ENCODE results near the gene ANXA3. TPM values are rescaled to one million over a fixed set of nuclear protein-coding genes. Genes with fewer than 3 reads are reported as not detected.
A peak's percentile ranks its signal among the peaks of the same experiment; 100 is the strongest.
"Not testable (repeated sequence)": the region's sequence is repeated elsewhere in the genome, so short reads cannot be mapped to it uniquely, and the experiment has no call there.

Gene ANXA3
- 10 to 100 TPM; 41.3 to 70.0 TPM for total RNA-seq
- polyA plus RNA-seq (ENCODE audit: insufficient read length in 2 of 2): 10 to 100 TPM; 15.4 to 18.4 TPM
- long read RNA-seq, donor 1, transcript ANXA3-201 (13 exons, 1,657 nt): major isoform, 13 of 17 reads
- long read RNA-seq, donor 1, partial matches to known transcripts: 0 of 17 reads
- long read RNA-seq, donor 1, other reads (novel, unspliced or antisense): 0 of 17 reads
- long read RNA-seq, donor 2: 0 reads
- long read RNA-seq, donor 3, transcript ANXA3-201 (13 exons, 1,657 nt): major isoform, 8 of 8 reads
- long read RNA-seq, donor 3, partial matches to known transcripts: 0 of 8 reads
- long read RNA-seq, donor 3, other reads (novel, unspliced or antisense): 0 of 8 reads
- long read RNA-seq, donor 4, transcript ANXA3-201 (13 exons, 1,657 nt): major isoform, 44 of 55 reads
- long read RNA-seq, donor 4, transcript ANXA3-204 (4 exons, 832 nt): minor isoform, 6 of 55 reads
- long read RNA-seq, donor 4, transcript ANXA3-203 (2 exons, 2,932 nt): minor isoform, 5 of 55 reads
- long read RNA-seq, donor 4, partial matches to known transcripts: 0 of 55 reads
- long read RNA-seq, donor 4, other reads (novel, unspliced or antisense): 0 of 55 reads

- H3K27ac ChIP-seq (ENCODE audit: low read depth, low read length): no peak within 1 kb of the TSS
- DNase-seq (ENCODE audit: low read depth in 4 of 6, low spot score in 6 of 6): peak in 2 of 6 donors; percentile 32 to 35
Measured at GRCh38 chr4:78551420-78552351, at the start of gene ANXA3. Gene ANXA3 (plus strand): TSS chr4:78551770. CDS start chr4:78554474, 2,704 bp downstream.

GRCh38 chr4:78506260-78506659 lies 45.3 kb upstream of the ANXA3 start:
- WGBS (ENCODE audit: insufficient coverage): 73% methylated on average over 10 of the region's 10 CpGs
- not testable (repeated sequence) for H3K27ac ChIP-seq (ENCODE audit: low read depth, low read length); H3K27me3 ChIP-seq (ENCODE audit: control insufficient read depth, insufficient read depth, low read length); DNase-seq (ENCODE audit: low read depth in 4 of 6, low spot score in 6 of 6); H3K36me3 ChIP-seq (ENCODE audit: control insufficient read depth, insufficient read depth, low read length); H3K4me3 ChIP-seq (ENCODE audit: low read depth, low read length); H3K9me3 ChIP-seq (ENCODE audit: control insufficient read depth, insufficient read depth, low read length); H3K4me1 ChIP-seq (ENCODE audit: control insufficient read depth, insufficient read depth, low read length)

More at GRCh38 chr4:78551420-78552351, at the start of gene ANXA3:
- no peaks in the 10 kb centered on the region for H3K9me3 ChIP-seq (ENCODE audit: control insufficient read depth, insufficient read depth, low read length)
- no peaks in the 10 kb centered on the region for H3K36me3 ChIP-seq (ENCODE audit: control insufficient read depth, insufficient read depth, low read length)
- peak within 1 kb of the TSS; percentile 51 for H3K4me3 ChIP-seq (ENCODE audit: low read depth, low read length)
- peaks cover 12% of the 10 kb centered on the region for H3K27me3 ChIP-seq (ENCODE audit: control insufficient read depth, insufficient read depth, low read length)
- 4% methylated on average over 55 of the region's 65 CpGs for WGBS (ENCODE audit: insufficient coverage)
- H3K4me1 ChIP-seq (ENCODE audit: control insufficient read depth, insufficient read depth, low read length): peaks cover 8% of the 10 kb centered on the region

- H3K4me1 ChIP-seq (ENCODE audit: control insufficient read depth, insufficient read depth, low read length): no peaks in the 10 kb centered on the region
- H3K9me3 ChIP-seq (ENCODE audit: control insufficient read depth, insufficient read depth, low read length): no peaks in the 10 kb centered on the region
- no peak overlapping the region for H3K4me3 ChIP-seq (ENCODE audit: low read depth, low read length)
- no peaks in the 10 kb centered on the region for H3K36me3 ChIP-seq (ENCODE audit: control insufficient read depth, insufficient read depth, low read length)
- H3K27ac ChIP-seq (ENCODE audit: low read depth, low read length): no peak overlapping the region
- 100% methylated on average over 1 of the region's 2 CpGs for WGBS (ENCODE audit: insufficient coverage)
- DNase-seq (ENCODE audit: low read depth in 4 of 6, low spot score in 6 of 6): no peak
- H3K27me3 ChIP-seq (ENCODE audit: control insufficient read depth, insufficient read depth, low read length): no peaks in the 10 kb centered on the region
Measured at GRCh38 chr4:78509043-78509442, 42.5 kb upstream of the ANXA3 start.

GRCh38 chr4:78510108-78510507 lies 41.5 kb upstream of the ANXA3 start:
- no CpG with 5 or more reads among the region's 1 CpG for WGBS (ENCODE audit: insufficient coverage)
- DNase-seq (ENCODE audit: low read depth in 4 of 6, low spot score in 6 of 6): no peak
- Histone ChIP-seq H3K4me1 (ENCODE audit: control insufficient read depth, insufficient read depth, low read length) (no peaks in the 10 kb centered on the region), H3K27me3 (ENCODE audit: control insufficient read depth, insufficient read depth, low read length) (no peaks in the 10 kb centered on the region), H3K9me3 (ENCODE audit: control insufficient read depth, insufficient read depth, low read length) (no peaks in the 10 kb centered on the region), H3K4me3 (ENCODE audit: low read depth, low read length) (no peak overlapping the region), H3K36me3 (ENCODE audit: control insufficient read depth, insufficient read depth, low read length) (no peaks in the 10 kb centered on the region), H3K27ac (ENCODE audit: low read depth, low read length) (no peak overlapping the region)

- H3K36me3 ChIP-seq (ENCODE audit: control insufficient read depth, insufficient read depth, low read length): peaks cover 2% of the 10 kb centered on the region
- H3K27me3 ChIP-seq (ENCODE audit: control insufficient read depth, insufficient read depth, low read length): no peaks in the 10 kb centered on the region
- no peak for DNase-seq (ENCODE audit: low read depth in 4 of 6, low spot score in 6 of 6)
- no peak overlapping the region for H3K4me3 ChIP-seq (ENCODE audit: low read depth, low read length)
- H3K4me1 ChIP-seq (ENCODE audit: control insufficient read depth, insufficient read depth, low read length): no peaks in the 10 kb centered on the region
- H3K9me3 ChIP-seq (ENCODE audit: control insufficient read depth, insufficient read depth, low read length): no peaks in the 10 kb centered on the region
- 60% methylated on average over 1 of the region's 1 CpG for WGBS (ENCODE audit: insufficient coverage)
- H3K27ac ChIP-seq (ENCODE audit: low read depth, low read length): no peak overlapping the region
Measured at GRCh38 chr4:78510681-78511080, 40.9 kb upstream of the ANXA3 start.

- no peaks in the 10 kb centered on the region for H3K9me3 ChIP-seq (ENCODE audit: control insufficient read depth, insufficient read depth, low read length)
- peak overlapping the region; percentile 19 for H3K27ac ChIP-seq (ENCODE audit: low read depth, low read length)
- no peaks in the 10 kb centered on the region for H3K27me3 ChIP-seq (ENCODE audit: control insufficient read depth, insufficient read depth, low read length)
- H3K4me3 ChIP-seq (ENCODE audit: low read depth, low read length): no peak overlapping the region
- H3K36me3 ChIP-seq (ENCODE audit: control insufficient read depth, insufficient read depth, low read length): peaks cover 3% of the 10 kb centered on the region
- WGBS (ENCODE audit: insufficient coverage): 70% methylated on average over 2 of the region's 3 CpGs
- H3K4me1 ChIP-seq (ENCODE audit: control insufficient read depth, insufficient read depth, low read length): no peaks in the 10 kb centered on the region
- DNase-seq (ENCODE audit: low read depth in 4 of 6, low spot score in 6 of 6): peak in 1 of 6 donors; percentile 15
Measured at GRCh38 chr4:78512357-78512920, 39.1 kb upstream of the ANXA3 start.

GRCh38 chr4:78513411-78513975 lies 38.1 kb upstream of the ANXA3 start:
- WGBS (ENCODE audit: insufficient coverage): 91% methylated on average over 2 of the region's 3 CpGs
- DNase-seq (ENCODE audit: low read depth in 4 of 6, low spot score in 6 of 6): no peak
- Histone ChIP-seq H3K27me3 (ENCODE audit: control insufficient read depth, insufficient read depth, low read length) (no peaks in the 10 kb centered on the region), H3K4me1 (ENCODE audit: control insufficient read depth, insufficient read depth, low read length) (no peaks in the 10 kb centered on the region), H3K9me3 (ENCODE audit: control insufficient read depth, insufficient read depth, low read length) (no peaks in the 10 kb centered on the region), H3K36me3 (ENCODE audit: control insufficient read depth, insufficient read depth, low read length) (peaks cover 3% of the 10 kb centered on the region), H3K27ac (ENCODE audit: low read depth, low read length) (no peak overlapping the region), H3K4me3 (ENCODE audit: low read depth, low read length) (no peak overlapping the region)

- Histone ChIP-seq H3K36me3 (ENCODE audit: control insufficient read depth, insufficient read depth, low read length) (peaks cover 3% of the 10 kb centered on the region), H3K4me1 (ENCODE audit: control insufficient read depth, insufficient read depth, low read length) (no peaks in the 10 kb centered on the region), H3K4me3 (ENCODE audit: low read depth, low read length) (no peak overlapping the region), H3K9me3 (ENCODE audit: control insufficient read depth, insufficient read depth, low read length) (no peaks in the 10 kb centered on the region), H3K27me3 (ENCODE audit: control insufficient read depth, insufficient read depth, low read length) (no peaks in the 10 kb centered on the region), H3K27ac (ENCODE audit: low read depth, low read length) (no peak overlapping the region)
- DNase-seq (ENCODE audit: low read depth in 4 of 6, low spot score in 6 of 6): peak in 5 of 6 donors; percentile 19 to 86 (median 48)
- WGBS (ENCODE audit: insufficient coverage): no CpG with 5 or more reads among the region's 3 CpGs
Measured at GRCh38 chr4:78517050-78517652, 34.4 kb upstream of the ANXA3 start.
